Psoas muscle (tissue), 8 donors: ENCODE data around the gene DCX. TPM values are rescaled to one million over a fixed set of nuclear protein-coding genes. Genes with fewer than 3 reads are reported as not detected.

Source experiments
- ATAC-seq, 4 donors: fragments of 200-7000 bp; cut with Tn5 transposase; one replicate each; pipeline ENCODE4 v1.9.1; 2020; ENCODE audit warnings: moderate library complexity in 3 of 4, mild to moderate bottlenecking in 2 of 4
- DNase-seq, 2 donors: peaks; one replicate each; pipeline ENCODE4 v3.0.0-alpha.2; 2020
- H3K27ac ChIP-seq: fragments of 200-600 bp; one replicate; pipeline ENCODE4 v1.8.0; 2022
- H3K27me3 ChIP-seq, 3 donors: fragments of 200-600 bp in 1 of 3; one replicate each; pipeline versions ENCODE4 v1.6.1 to v1.8.0; 2013 to 2022; ENCODE audit warnings: low read length in 2 of 3, mild to moderate bottlenecking in 2 of 3, moderate library complexity in 1 of 3; ENCODE audit not compliant: insufficient read depth in 3 of 3
- H3K36me3 ChIP-seq, 2 donors: fragments of 200-600 bp in 1 of 2; one replicate each; pipeline versions ENCODE4 v1.6.1 to v1.8.0; 2013 to 2022; ENCODE audit warnings: low read depth in 1 of 2, mild to moderate bottlenecking in 1 of 2, moderate library complexity in 1 of 2; ENCODE audit not compliant: insufficient read depth in 1 of 2
- H3K4me1 ChIP-seq: fragments of 200-600 bp; one replicate; pipeline ENCODE4 v1.8.0; 2022
- H3K4me3 ChIP-seq: fragments of 200-600 bp; one replicate; pipeline ENCODE4 v1.8.0; 2022; ENCODE audit warnings: mild to moderate bottlenecking
- H3K9me3 ChIP-seq: fragments of 200-600 bp; one replicate; pipeline ENCODE4 v1.8.0; 2022
- WGBS, 3 donors: extraction: QIAGEN DNeasy Blood & Tissue Kit; methylation state at CpG; one replicate each; pipeline versions ENCODE4 v1.1.6 to v1.1.7; 2013; 5-methylcytosine and 5-hydroxymethylcytosine counted together
- intact Hi-C, 2 donors: fragments of 100-400 bp; cut with DNase I; formaldehyde crosslinking; loops; one replicate each; pipeline versions ENCODE4 v1.11.0 to v1.14.2; 2022
- polyA plus RNA-seq, 3 donors: library from polyadenylated mRNA; stranded (reverse); fragments of 200-250 nt; gene quantifications; one replicate each; pipeline ENCODE4 v1.2.3, GENCODE V29; 2013
- total RNA-seq, 4 donors: library from RNA; stranded (reverse); fragmentation: NEBNext Ultra II Directional in 2 of 4; extraction: Animal tissue kit (Norgen Biotek cat#: 25700) in 2 of 4; gene quantifications; one replicate each; pipeline versions ENCODE4 v1.2.1 to v1.2.4, GENCODE V29; 2021 to 2023
- TF ChIP-seq, protein P1 (sequence below): fragments of 200-600 bp; IDR thresholded peaks from one replicate; pipeline ENCODE4 v1.8.0; 2022; ENCODE audit warnings: antibody characterized with exemption
- donor health status: healthy with polysubstance abuse.
- donor health status: DM: no; HTN: no; CAD: no; lungs with moderate emphysema.
- donor health status: Bipolar disorder and iron deficiency.
- donor health status: healthy.
- donor health status: DM: yes; HTN: yes; CAD: no.
- donor health status: DM: no; HTN: no; CAD: no.
- donor health status: DM: no; HTN: no; CAD: no.
- donor health status: DM: yes; HTN: yes; CAD: no.

Gene DCX
- total and polyA plus RNA-seq, 7 donors = under 0.01 TPM; not detected in 6

- TF ChIP-seq, protein P1, sequence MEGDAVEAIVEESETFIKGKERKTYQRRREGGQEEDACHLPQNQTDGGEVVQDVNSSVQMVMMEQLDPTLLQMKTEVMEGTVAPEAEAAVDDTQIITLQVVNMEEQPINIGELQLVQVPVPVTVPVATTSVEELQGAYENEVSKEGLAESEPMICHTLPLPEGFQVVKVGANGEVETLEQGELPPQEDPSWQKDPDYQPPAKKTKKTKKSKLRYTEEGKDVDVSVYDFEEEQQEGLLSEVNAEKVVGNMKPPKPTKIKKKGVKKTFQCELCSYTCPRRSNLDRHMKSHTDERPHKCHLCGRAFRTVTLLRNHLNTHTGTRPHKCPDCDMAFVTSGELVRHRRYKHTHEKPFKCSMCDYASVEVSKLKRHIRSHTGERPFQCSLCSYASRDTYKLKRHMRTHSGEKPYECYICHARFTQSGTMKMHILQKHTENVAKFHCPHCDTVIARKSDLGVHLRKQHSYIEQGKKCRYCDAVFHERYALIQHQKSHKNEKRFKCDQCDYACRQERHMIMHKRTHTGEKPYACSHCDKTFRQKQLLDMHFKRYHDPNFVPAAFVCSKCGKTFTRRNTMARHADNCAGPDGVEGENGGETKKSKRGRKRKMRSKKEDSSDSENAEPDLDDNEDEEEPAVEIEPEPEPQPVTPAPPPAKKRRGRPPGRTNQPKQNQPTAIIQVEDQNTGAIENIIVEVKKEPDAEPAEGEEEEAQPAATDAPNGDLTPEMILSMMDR = no peak
- H3K27me3 ChIP-seq = peaks cover 0 to 17% (median 0%) of the 10 kb centered on the region in 3 donors
- DNase-seq (no peak), ATAC-seq (no peak)
- H3K4me1 ChIP-seq = no peaks in the 10 kb centered on the region
- no peak overlapping the region for H3K4me3 ChIP-seq
- 74 to 87% (median 84%) methylated on average over 3 of the region's 3 CpGs for WGBS, 3 donors
- intact Hi-C loops = no loop called here
- H3K9me3 ChIP-seq = no peaks in the 10 kb centered on the region
- no peaks in the 10 kb centered on the region for H3K36me3 ChIP-seq
- no peak overlapping the region for H3K27ac ChIP-seq
Observed at GRCh38 chrX:111288841-111289240, 123.2 kb downstream of the DCX start.

- 38 to 55% (median 38%) methylated on average over 8 of the region's 8 CpGs for WGBS, 3 donors
- H3K36me3 ChIP-seq = no peaks in the 10 kb centered on the region
- peaks cover 0 to 18% (median 0%) of the 10 kb centered on the region in 3 donors for H3K27me3 ChIP-seq
- H3K27ac ChIP-seq = no peak overlapping the region
- H3K4me3 ChIP-seq = no peak overlapping the region
- TF ChIP-seq, protein P1 = no peak
- no peaks in the 10 kb centered on the region for H3K9me3 ChIP-seq
- DNase-seq (no peak), ATAC-seq (no peak)
- H3K4me1 ChIP-seq = no peaks in the 10 kb centered on the region
- intact Hi-C loops = no loop called here
Observed at GRCh38 chrX:111284631-111285293, 127.2 kb downstream of the DCX start.

DNA sequence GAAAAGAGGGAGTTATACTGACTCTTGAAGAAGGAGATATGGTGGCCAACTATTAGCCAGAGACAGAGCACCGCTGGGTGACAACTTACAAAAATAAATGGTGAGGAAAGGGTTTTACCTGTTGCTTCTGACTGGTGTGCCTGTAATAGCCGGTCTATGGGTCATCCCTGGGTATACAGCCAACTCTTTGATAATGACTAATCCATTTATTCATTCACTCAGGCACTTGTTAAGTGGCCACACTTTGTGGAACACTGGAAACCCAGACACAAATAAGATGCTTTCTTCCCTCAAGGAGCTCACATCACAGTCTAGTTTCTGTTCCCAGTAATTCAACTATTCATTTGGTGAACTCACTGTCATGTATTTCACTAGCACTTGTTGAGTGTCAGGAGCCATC is 128.5 kb downstream of the DCX start:
- no peaks in the 10 kb centered on the region for H3K9me3 ChIP-seq
- TF ChIP-seq, protein P1 = no peak
- H3K27me3 ChIP-seq = peaks cover 0 to 21% (median 0%) of the 10 kb centered on the region in 3 donors
- DNase-seq (no peak), ATAC-seq (no peak)
- H3K27ac ChIP-seq = no peak overlapping the region
- H3K4me3 ChIP-seq = no peak overlapping the region
- no peaks in the 10 kb centered on the region for H3K4me1 ChIP-seq
- WGBS, 3 donors = 54 to 89% (median 69%) methylated on average over 2 of the region's 2 CpGs
- H3K36me3 ChIP-seq = no peaks in the 10 kb centered on the region
- intact Hi-C loops = no loop called here

DNA sequence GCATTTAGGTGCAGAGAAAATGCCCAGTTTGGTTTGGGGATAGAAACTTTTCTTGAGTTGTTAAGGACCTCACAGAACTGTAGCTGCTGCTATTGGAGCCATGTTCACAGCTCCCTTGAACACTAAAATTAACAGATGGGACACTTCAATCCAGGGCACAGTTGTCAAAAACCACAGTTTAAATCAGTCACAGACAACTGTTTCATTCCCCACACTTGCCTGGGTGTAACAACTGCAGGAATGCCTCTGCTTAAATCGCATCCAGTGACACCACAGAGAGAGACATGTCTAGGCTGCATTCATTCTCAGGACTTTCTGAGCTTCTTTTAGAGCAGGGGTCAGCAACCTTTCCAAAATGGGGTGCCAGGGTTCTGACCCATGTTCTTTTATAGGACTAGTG is 129.0 kb downstream of the DCX start:
- Histone ChIP-seq H3K36me3 (no peaks in the 10 kb centered on the region), H3K4me3 (no peak overlapping the region), H3K27me3 (peaks cover 0 to 21% (median 0%) of the 10 kb centered on the region in 3 donors), H3K4me1 (no peaks in the 10 kb centered on the region), H3K9me3 (no peaks in the 10 kb centered on the region), H3K27ac (no peak overlapping the region)
- 29 to 71% (median 37%) methylated on average over 1 of the region's 1 CpG for WGBS, 3 donors
- TF ChIP-seq, protein P1 = no peak
- DNase-seq = no peak
- intact Hi-C loops = no loop called here
- ATAC-seq = no peak

DNA sequence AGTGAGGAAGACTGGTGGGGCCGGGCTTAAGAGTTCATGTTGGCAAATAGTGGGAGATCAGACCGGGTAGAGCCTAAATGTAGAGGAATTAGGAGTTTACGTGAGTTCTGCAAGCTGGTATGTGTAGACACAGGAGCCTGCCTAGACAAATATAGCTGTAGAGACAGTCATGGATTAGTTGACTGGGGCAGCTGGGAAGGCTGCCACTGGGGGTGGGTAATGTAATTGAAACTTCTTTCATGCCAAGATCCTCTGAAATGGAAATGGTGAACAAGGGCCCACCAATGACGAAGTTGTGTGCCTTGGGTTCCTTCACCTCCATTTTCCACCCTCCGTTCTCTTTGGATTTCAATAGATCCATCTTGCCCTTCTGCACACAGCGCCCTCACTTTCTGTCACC is 129.9 kb downstream of the DCX start:
- 55 to 79% (median 67%) methylated on average over 6 of the region's 6 CpGs for WGBS, 3 donors

More for the DNA sequence above, 129.9 kb downstream of the DCX start:
- ATAC-seq (no peak), DNase-seq (no peak)
- TF ChIP-seq, protein P1 = no peak
- Histone ChIP-seq H3K4me3 (no peak overlapping the region), H3K9me3 (no peaks in the 10 kb centered on the region), H3K27ac (no peak overlapping the region), H3K4me1 (no peaks in the 10 kb centered on the region), H3K36me3 (no peaks in the 10 kb centered on the region), H3K27me3 (peaks cover 0 to 21% (median 0%) of the 10 kb centered on the region in 3 donors)
- intact Hi-C loops = no loop called here
